Measurements from ENCODE around the gene EHBP1L1. TPM values are rescaled to one million over a fixed set of nuclear protein-coding genes. Genes with fewer than 3 reads are reported as not detected.

The EHBP1L1 gene
- total RNA-seq, 4 donors from 2014 or later, result 186 to 472 (median 293) TPM

- TF ChIP-seq CTCF (IDR thresholded peaks at IDR 0.05) (no peak), POLR2AphosphoS5 (IDR thresholded peaks at IDR 0.05) (peak in 1 of 2 donors; percentile 27)
- Histone ChIP-seq H3K27me3 (no peaks in the 10 kb centered on the region), H3K36me3 (peaks cover 22 to 69% (median 67%) of the 10 kb centered on the region in 4 donors), H3K4me3 (no peak overlapping the region), H3K27ac (replicated peaks in 1 of 4) (peak overlapping the region in 2 of 4 donors; percentile 9 to 11), H3K4me1 (peaks cover 16 to 54% (median 42%) of the 10 kb centered on the region in 4 donors), H3K9me3 (no peaks in the 10 kb centered on the region)
- 80% methylated on average over 3 of the region's 3 CpGs for WGBS
- DNase-seq (ENCODE audit: extremely low spot score), result no peak
- intact Hi-C loops (cut with DNase I), result no loop called here
Measured at GRCh38 chr11:65595131-65595530, 19.3 kb downstream of the EHBP1L1 start.

- H3K36me3 ChIP-seq, result peaks cover 17 to 69% (median 66%) of the 10 kb centered on the region in 4 donors
- WGBS, result 84% methylated on average over 5 of the region's 12 CpGs
- TF ChIP-seq CTCF (IDR thresholded peaks at IDR 0.05) (no peak), POLR2AphosphoS5 (IDR thresholded peaks at IDR 0.05) (no peak), EP300 (IDR thresholded peaks at IDR 0.05) (no peak), POLR2A (IDR thresholded peaks at IDR 0.05; ENCODE audit: low read depth) (no peak)
- no peak for DNase-seq (ENCODE audit: extremely low spot score)
- peaks cover 16 to 48% (median 39%) of the 10 kb centered on the region in 4 donors for H3K4me1 ChIP-seq
- no peaks in the 10 kb centered on the region for H3K27me3 ChIP-seq
- intact Hi-C loops (cut with DNase I), result no loop called here
- no peaks in the 10 kb centered on the region for H3K9me3 ChIP-seq
- no peak within 1 kb of the TSS for H3K4me3 ChIP-seq
- peak within 1 kb of the TSS in 3 of 4 donors; percentile 11 to 52 (median 13) for H3K27ac ChIP-seq (replicated peaks in 1 of 4)
Measured at GRCh38 chr11:65595543-65596281, 19.9 kb downstream of the EHBP1L1 start, which contains the start of gene KCNK7. Gene KCNK7, minus strand, starts transcription at chr11:65595800. Its CDS starts 28 bp downstream, at chr11:65595772.

GRCh38 chr11:65596520-65596919 lies 20.7 kb downstream of the EHBP1L1 start:
- Histone ChIP-seq H3K9me3 (no peaks in the 10 kb centered on the region), H3K4me3 (no peak overlapping the region), H3K27me3 (no peaks in the 10 kb centered on the region), H3K36me3 (peaks cover 13 to 67% (median 62%) of the 10 kb centered on the region in 4 donors), H3K27ac (replicated peaks in 1 of 4) (no peak overlapping the region), H3K4me1 (peaks cover 16 to 46% (median 38%) of the 10 kb centered on the region in 4 donors)
- TF ChIP-seq POLR2AphosphoS5 (IDR thresholded peaks at IDR 0.05) (no peak), CTCF (IDR thresholded peaks at IDR 0.05) (no peak), EP300 (IDR thresholded peaks at IDR 0.05) (no peak), POLR2A (IDR thresholded peaks at IDR 0.05; ENCODE audit: low read depth) (no peak)
- WGBS, result 78% methylated on average over 6 of the region's 6 CpGs
- intact Hi-C loops (cut with DNase I), result no loop called here
- DNase-seq (ENCODE audit: extremely low spot score), result no peak

- H3K4me1 ChIP-seq, result peaks cover 15 to 28% (median 25%) of the 10 kb centered on the region in 4 donors
- H3K9me3 ChIP-seq, result no peaks in the 10 kb centered on the region
- intact Hi-C loops (cut with DNase I), result no loop called here
- no peaks in the 10 kb centered on the region for H3K27me3 ChIP-seq
- TF ChIP-seq CTCF (IDR thresholded peaks at IDR 0.05) (no peak), EP300 (IDR thresholded peaks at IDR 0.05) (no peak), POLR2AphosphoS5 (IDR thresholded peaks at IDR 0.05) (no peak), POLR2A (IDR thresholded peaks at IDR 0.05; ENCODE audit: low read depth) (no peak)
- no peak for DNase-seq (ENCODE audit: extremely low spot score)
- no peak overlapping the region for H3K27ac ChIP-seq (replicated peaks in 1 of 4)
- WGBS, result 91% methylated on average over 8 of the region's 16 CpGs
- peaks cover 6 to 70% (median 61%) of the 10 kb centered on the region in 4 donors for H3K36me3 ChIP-seq
- H3K4me3 ChIP-seq, result no peak overlapping the region
Measured at GRCh38 chr11:65598258-65598699, 22.4 kb downstream of the EHBP1L1 start.
